Kidney epithelial cell (primary cell): ENCODE results near the gene GALNT16. TPM values are rescaled to one million over a fixed set of nuclear protein-coding genes. Genes with fewer than 3 reads are reported as not detected.

Source experiments
- DNase-seq: peaks from one replicate; pipeline ENCODE4 v3.0.0-alpha.2; 2010; ENCODE audit warnings: low read depth
- H3K27me3 ChIP-seq: 2 replicates; pipeline ENCODE4 v1.6.0; 2011; ENCODE audit warnings: low read length; ENCODE audit not compliant: control insufficient read depth, insufficient read depth
- H3K36me3 ChIP-seq: 2 replicates; pipeline ENCODE4 v1.5.1; 2011; ENCODE audit warnings: low read length; ENCODE audit not compliant: control insufficient read depth, insufficient read depth
- H3K4me3 ChIP-seq: 2 replicates; pipeline ENCODE4 v1.5.1; 2011; ENCODE audit warnings: low read depth, mild to moderate bottlenecking, control low read depth, low read length
- total RNA-seq: library from RNA; depleted of rRNA; stranded (reverse); fragments of >200 nt; gene quantifications from 2 replicates; pipeline ENCODE4 v1.2.3, GENCODE V29; 2015
- TF ChIP-seq, protein P1 (sequence below): IDR thresholded peaks from 2 replicates; pipeline ENCODE4 v1.5.1; 2011; ENCODE audit warnings: mild to moderate bottlenecking, moderate library complexity, low read length, control low read depth, inconsistent platforms; ENCODE audit not compliant: insufficient read depth, poor library complexity, severe bottlenecking

Gene GALNT16
- total RNA-seq, 1 donor from 2014 or later = 0.33 TPM

DNA sequence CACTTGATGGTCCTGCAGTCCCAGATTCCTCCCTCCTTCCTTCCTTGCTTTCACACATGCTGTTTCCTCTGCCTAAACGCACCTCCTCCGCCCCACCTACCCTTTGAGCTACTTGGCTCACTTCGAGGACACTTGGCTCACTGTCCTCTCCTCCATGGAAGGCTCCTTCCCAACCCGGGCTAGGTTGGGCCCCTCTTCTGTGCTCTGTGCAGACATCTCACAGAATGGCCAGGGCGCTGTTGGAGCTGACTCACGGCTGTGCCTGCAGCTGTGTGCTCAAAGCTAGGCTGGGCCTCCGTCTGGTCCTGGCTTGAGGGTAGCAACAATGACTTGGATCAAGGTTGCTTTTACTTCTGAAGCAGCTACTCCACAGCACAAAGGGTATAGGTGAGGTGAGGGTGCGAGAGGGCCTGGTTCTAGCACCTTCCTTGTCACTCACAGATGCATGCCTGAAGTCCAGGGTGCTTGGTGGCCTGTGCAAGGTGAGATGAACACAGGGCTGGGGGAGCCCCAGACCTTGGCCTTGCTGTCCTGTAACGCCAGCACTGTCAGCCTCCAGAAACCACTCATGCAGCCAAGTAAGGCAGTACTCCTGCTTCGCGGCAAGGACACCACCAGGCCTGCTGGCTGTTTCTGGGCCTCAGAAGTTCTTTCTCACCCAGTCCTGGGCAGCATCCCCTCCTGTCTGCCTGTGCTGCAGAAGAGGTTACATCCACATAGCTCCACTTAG lies 61.8 kb downstream of the GALNT16 start:
- Histone ChIP-seq H3K27me3 (no peaks in the 10 kb centered on the region), H3K36me3 (no peaks in the 10 kb centered on the region), H3K4me3 (no peak overlapping the region)
- TF ChIP-seq, protein P1, sequence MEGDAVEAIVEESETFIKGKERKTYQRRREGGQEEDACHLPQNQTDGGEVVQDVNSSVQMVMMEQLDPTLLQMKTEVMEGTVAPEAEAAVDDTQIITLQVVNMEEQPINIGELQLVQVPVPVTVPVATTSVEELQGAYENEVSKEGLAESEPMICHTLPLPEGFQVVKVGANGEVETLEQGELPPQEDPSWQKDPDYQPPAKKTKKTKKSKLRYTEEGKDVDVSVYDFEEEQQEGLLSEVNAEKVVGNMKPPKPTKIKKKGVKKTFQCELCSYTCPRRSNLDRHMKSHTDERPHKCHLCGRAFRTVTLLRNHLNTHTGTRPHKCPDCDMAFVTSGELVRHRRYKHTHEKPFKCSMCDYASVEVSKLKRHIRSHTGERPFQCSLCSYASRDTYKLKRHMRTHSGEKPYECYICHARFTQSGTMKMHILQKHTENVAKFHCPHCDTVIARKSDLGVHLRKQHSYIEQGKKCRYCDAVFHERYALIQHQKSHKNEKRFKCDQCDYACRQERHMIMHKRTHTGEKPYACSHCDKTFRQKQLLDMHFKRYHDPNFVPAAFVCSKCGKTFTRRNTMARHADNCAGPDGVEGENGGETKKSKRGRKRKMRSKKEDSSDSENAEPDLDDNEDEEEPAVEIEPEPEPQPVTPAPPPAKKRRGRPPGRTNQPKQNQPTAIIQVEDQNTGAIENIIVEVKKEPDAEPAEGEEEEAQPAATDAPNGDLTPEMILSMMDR = no peak
- no peak for DNase-seq

DNA sequence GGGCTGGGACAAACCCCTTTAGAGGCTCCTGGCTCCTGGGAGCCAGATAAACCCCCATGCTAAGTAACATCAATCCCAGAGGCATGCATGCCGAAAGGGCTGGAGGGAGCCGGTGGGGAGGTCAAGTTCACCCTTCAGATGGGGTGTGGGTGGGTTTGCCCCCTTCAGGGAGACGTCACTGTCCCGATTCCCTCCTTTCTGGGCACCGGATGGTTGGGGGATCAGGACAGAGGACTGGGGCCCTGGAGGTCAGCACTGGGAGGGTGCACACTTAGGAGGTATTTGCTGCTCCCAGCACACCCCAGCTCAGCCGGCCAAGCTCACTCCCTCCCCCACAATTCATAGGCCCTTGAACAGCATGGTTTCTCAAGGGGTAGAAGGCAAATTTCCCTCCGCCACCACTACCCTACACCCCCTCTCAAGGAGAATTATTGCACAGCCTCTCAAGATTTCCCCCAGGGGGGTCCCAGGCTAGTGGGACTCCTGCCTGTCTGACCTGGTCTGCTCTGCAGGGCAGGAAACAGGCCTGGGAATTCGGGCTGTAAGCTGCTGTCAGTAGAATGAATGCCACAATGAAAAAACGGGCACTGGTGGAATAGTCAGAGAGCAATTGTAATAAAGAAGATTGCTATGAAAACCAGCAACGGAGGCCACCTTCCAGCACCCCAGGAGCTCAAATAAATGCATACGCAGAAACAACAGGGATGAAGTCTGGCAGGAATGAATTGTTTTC lies 63.5 kb downstream of the GALNT16 start:
- Histone ChIP-seq H3K27me3 (no peaks in the 10 kb centered on the region), H3K4me3 (no peak overlapping the region), H3K36me3 (no peaks in the 10 kb centered on the region)
- no peak for DNase-seq
- TF ChIP-seq, protein P1 = no peak

DNA sequence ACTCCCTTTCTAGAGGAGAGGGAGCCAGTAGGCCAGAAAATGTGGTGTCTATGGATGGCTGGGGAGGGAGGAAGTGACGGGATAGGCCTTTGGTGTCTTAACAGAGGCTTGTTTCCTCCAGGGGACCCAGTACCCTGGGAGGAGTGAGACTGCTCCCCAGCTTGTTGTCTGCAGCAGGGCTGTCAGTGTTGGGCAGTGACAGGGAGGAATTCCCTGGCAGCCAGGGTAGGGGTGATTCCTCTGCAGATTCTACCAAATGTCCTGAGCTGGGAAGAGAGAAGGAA lies 64.0 kb downstream of the GALNT16 start:
- Histone ChIP-seq H3K27me3 (no peaks in the 10 kb centered on the region), H3K36me3 (no peaks in the 10 kb centered on the region), H3K4me3 (no peak overlapping the region)
- TF ChIP-seq, protein P1 = no peak
- DNase-seq = no peak

DNA sequence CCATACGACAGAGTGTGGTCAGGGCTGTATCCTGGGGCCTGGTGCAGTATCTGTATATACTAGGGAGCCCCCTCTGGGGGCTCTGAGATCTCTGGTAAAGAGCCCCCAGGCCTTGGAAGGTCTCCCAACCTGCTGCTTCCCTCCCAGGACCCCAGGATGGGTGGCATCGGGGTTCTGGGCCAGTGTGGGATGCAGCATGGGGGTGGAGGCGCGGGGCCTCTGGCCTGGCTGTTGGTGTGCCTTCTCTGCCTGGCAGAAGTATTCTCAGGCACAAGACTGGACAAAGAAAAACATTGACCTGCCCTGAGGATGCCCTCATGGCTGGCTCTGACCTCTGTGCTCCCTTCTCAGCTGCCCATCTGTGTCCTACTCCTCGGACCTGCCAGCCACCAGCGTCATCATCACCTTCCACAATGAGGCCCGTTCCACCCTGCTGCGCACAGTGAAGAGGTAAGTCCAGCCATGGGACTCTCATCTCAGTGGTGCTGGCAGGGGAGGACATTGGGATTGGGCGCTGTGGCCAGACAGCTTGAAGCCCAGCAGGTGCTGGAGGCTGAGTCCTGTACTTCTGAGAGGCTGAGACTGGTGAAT lies 64.5 kb downstream of the GALNT16 start:
- TF ChIP-seq, protein P1 = no peak
- Histone ChIP-seq H3K27me3 (no peaks in the 10 kb centered on the region), H3K4me3 (no peak overlapping the region), H3K36me3 (no peaks in the 10 kb centered on the region)
- DNase-seq = no peak

DNA sequence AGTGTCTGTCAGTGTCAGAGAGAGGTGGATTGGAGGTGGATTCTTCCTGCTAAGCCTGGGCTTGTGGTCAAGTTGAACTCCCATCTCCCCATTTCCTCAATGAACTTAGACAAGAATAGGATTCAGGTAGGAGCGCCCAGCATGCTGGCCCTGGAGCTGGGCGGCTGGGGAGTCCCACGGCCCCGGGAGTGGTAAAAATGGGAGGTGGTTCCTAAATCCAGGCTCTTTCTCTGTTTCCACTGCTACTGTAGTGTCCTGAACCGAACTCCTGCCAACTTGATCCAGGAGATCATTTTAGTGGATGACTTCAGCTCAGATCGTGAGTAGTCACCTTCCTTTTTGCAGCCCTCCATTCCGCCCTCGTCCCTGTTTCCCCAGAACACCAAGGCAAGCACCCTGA lies 65.1 kb downstream of the GALNT16 start:
- no peak for DNase-seq
- Histone ChIP-seq H3K27me3 (no peaks in the 10 kb centered on the region), H3K4me3 (no peak overlapping the region), H3K36me3 (no peaks in the 10 kb centered on the region)
- TF ChIP-seq, protein P1 = no peak
